HG02623 (cell line): Measurements from ENCODE around the gene SPTAN1.
A peak's percentile ranks its signal among the peaks of the same experiment; 100 is the strongest.
"Not testable (repeated sequence)": the region's sequence is repeated elsewhere in the genome, so short reads cannot be mapped to it uniquely, and the experiment has no call there.

ENCODE experiments used
- ATAC-seq: cut with Tn5 transposase; IDR thresholded peaks from one replicate; pipeline ENCODE4 v1.9.1; 2021; ENCODE audit warnings: moderate library complexity; ENCODE audit not compliant: unreplicated experiment

Gene SPTAN1

DNA sequence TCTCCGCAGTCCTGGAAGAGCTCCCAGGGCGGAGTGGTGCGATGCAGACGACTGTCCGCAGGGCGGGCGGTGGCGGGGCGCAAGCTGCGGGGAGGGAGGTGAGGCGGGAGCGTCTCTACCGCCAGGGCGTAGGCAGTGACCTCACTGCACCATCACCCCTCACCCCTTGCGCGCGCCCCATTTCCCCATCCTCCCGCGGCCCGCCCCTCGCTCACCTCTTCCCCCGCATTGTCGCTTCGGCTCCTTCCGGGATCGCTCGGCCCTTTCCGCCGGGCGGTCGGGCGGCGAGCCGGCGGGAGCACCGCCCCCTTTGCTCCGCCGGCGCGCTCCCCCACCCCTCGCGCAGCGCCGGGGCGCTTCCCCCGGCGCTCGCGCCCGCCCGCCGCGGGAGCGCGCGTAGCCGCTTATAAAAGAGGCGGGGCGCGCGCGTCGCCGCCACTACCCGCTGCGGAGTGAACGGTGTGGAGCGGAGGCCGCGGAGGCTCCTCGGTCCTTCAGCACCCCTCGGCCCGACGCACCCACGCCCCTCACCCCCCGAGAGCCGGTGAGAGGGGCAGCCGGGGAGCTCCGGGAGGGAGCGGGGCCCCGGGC is at the start of gene SPTAN1:
SPTAN1 (plus strand) TSS at position 435 of the 591 bp plus-strand sequence. CDS start 14,154 bp downstream, outside the sequence.
- peak; percentile 81 for ATAC-seq

DNA sequence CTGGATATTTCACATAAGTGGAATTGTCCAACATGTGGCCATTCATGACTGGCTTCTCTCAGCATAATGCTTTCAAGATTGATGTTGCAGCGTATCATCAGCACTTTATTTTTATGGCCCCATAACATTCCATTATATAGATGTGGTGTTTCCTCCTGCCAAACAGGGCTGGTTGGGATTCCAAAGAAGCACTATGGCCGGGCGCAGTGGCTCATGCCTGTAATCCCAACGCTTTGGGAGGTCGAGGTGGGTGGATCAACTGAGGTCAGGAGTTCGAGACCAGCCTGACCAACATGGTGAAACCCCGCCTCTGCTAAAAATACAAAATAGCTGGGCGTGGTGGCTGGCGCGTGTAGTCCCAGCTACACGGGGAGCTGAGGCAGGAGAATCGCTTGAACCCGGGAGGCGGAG is 49.0 kb upstream of the SPTAN1 start:
- ATAC-seq: not testable (repeated sequence)

DNA sequence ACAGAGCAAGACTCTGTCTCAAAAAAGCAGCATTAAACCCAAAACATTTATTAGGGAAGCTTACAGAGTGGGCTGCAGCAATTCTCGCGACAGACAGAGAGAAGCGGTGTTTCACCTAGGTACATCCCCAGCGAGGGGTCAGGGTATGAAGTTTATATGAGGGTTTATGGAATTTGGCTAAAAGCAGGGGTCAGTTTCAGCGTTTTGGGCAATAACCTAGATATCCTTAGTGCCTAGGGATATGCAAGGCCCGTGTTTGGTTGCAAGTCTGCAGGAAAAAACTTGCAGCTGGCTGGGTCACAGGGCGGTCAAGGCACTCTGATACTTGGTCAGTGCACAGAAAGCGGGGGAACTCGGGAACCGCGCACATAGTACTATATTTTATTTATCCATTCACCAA is 48.5 kb upstream of the SPTAN1 start:
- no peak for ATAC-seq

DNA sequence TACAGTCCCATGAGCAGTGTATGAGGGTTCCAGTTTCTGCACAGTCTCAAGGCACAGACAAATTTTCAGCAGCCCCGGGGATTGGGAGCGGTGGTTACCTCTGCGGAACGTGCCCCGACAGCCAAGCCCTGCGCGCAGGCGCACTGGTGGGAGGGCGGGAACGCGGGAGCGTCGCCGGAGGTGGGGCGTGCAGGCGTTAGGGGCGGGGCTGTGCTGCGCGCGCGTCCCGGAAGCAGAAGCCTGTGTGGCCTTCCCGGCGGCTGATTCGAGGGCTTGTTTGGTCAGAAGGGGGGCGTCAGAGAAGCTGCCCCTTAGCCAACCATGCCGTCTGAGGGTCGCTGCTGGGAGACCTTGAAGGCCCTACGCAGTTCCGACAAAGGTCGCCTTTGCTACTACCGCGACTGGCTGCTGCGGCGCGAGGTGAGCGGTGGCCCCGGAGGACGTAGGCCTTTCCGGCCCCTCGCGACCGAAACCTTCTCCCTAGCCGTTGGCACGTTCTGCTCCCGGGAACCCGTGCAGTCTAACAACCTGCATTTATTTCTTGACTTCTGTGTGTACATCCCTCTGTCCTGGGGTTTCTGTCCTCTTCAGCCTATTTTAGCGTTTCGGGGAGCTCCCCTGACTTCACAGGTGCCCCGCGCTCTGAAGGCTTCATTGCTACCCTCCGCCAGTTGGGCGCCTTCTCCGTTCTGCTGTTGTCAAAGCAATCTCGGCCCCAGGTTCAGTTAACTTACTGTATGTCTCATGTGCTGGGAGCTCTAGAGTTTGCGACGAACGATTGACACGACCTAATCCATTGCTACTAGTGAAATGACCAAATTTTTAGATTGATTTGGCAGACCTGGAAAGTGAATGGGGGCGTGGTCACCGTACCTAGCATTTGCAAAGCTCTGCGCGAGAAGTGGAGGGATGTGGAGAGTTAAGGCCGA is 47.6 kb upstream of the SPTAN1 start, which contains the start of gene GLE1:
GLE1 (plus strand) TSS at position 235 of the 929 bp plus-strand sequence; CDS start at position 322, 87 bp downstream.
- peak; percentile 83 for ATAC-seq

DNA sequence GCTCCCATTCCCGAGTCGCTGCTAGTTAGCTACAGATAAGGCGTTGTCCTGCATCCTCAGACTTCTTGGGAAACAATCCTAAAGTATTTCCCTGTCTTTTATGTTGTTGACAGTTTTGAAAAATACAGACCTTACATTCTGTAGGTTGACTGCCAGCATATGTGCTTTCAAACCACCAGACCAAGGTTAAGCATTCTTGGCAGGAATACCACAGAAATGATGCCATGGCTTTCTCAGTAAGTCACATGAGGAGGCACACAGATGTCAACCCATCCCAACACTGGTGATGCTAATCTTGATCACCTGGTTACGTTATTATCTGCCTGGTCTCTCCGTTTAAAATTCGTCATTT is 47.0 kb upstream of the SPTAN1 start:
- ATAC-seq: no peak

DNA sequence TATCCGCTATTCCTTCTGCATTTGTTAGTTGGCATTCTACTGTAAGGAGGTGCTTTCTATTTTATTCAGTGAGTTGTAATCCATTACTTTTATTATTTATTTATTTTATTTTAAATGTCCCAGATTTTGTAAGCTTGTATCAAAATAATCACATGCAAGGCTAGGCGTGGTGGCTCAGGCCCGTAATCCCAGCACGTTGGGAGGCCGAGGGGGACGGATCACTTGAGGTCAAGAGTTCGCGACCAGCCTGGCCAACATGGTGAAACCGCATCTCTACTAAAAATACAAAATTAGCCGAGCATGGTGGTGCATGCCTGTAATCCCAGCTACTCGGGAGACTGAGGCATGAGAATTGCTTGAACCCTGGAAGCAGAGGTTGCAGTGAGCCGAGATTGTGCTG is 46.5 kb upstream of the SPTAN1 start:
- not testable (repeated sequence) for ATAC-seq

DNA sequence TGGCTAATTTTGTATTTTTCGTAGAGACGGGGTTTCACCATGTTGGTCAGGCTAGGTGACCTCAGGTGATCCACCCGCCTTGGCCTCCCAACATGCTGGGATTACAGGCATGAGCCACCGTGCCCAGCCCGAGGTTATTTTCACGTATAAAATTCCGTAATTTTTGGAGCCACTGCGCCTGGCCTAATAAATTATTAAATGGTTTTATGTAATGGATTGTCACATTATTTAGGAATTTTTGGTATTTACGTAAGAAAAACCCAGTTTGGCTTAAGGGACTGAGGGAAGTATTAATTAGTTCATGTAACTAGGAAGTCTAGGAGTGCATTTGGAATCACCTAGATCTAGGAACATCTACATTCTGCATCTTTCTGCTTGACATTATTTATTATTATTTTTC is 39.6 kb upstream of the SPTAN1 start:
- no peak for ATAC-seq

DNA sequence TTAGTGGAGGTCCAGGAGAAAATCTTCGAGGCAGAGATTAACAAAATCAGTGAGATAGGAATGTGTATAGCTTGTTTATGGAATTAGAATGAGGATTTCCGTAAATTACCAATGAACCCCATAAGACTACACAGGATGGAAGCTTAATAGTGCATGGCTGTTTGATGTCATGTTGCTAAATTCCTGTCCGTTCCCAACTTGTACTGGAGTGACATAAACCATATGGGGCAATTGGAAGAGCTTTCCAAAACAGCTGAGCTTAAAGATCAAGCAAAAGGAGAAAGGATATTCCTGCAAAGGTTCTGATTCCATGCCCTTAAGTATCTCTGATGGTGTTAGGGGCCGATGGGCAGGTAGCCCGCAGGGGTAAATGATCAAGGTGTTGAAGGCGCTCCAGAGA is 30.4 kb upstream of the SPTAN1 start:
- ATAC-seq: no peak

DNA sequence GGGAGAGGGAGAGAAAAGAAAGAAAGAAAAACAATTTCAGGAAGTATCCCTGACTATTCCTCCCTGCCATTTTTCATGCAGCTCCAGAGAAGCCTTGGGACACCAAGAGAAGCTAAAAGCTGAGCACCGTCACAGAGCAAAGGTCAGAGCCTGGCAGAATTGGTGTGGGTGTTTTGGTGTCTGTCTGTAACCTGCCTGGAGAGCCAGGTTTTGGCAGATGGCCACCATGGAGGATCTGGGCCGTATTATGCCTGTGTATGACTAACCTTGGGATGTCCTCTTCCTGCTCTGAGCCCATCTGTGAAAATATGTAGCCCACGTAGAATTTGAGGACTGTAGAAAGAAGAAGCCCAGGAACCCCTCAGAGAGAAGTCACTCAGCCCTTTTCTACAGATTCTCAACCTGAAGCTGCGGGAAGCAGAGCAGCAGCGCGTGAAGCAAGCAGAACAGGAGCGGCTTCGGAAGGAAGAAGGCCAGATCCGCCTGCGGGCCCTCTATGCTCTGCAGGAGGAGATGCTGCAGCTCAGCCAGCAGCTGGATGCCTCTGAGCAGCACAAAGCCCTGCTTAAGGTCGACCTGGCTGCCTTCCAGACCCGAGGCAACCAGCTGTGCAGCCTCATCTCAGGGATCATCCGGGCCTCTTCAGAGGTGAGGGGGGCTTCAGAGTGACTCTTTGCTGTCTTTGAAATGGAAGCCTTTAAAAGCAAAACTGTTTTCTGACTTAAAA is 29.0 kb upstream of the SPTAN1 start:
- ATAC-seq: no peak

DNA sequence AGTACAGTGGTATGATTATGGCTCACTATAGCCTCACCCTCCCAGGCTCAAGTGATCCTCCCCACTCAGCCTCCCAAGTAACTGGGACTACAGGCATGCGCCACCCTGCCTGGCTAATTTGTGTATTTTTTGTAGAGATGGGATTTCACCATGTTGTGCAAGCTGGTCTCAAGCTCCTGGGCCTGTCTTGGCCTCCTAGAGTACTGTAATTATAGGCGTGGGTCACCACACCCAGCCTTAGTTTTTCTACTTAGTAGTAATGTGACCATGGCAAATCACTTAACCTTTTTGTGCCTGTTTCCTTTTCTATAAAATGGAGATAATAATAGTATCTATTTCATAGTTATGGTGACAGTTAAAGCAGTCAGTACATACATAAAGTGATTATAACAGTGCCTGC is 25.7 kb upstream of the SPTAN1 start:
- no peak for ATAC-seq

DNA sequence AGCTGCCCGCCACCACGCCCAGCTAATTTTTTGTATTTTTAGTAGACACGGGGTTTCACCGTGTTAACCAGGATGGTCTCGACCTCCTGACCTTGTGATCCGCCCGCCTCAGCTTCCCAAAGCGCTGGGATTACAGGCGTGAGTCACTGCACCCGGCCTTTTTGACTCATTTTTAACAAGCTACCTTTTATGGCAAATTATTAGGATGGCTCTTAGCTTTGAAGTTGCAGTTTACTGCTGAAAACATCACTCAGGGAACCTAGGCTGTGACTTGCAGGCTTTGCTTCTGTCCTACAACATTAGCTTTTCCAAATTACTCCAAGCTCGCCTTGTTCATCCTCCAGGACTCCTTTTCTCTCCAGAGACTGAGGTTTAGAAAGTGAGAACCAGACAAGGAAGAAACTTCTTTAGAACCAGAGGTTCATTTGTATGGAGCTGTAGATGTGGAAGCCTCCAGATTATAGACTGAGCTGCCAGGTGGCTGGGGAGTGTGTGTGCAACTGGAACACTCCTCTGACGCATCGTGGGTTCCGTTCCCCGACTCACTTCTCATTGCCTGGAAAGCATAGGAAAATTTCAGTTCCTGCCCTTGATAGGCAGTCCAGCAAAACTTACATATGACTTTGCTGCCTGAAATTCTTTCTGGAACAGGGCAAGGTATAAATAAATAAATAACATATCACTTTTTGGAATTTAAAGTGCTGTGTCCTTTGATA is 23.8 kb upstream of the SPTAN1 start:
- no peak for ATAC-seq

DNA sequence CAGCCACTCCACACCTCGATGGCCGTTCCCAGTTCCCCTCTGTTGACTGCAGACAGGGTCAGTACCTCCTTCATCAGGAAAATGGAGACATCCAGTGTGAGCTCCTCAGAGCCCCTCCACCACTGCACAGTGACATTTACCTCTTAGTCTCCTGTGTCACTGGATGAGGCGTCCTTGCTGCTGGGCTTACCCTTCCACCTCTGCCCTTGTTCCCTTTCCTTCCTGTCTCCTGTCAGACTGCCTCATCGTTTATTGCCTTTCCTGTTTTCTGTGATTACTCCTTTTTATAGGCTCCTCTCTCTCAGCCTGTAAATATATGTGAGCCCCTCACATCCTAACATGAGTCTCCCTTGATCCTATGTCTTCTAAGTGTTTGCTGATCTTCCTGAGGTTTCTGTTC is 23.2 kb upstream of the SPTAN1 start:
- ATAC-seq: no peak

DNA sequence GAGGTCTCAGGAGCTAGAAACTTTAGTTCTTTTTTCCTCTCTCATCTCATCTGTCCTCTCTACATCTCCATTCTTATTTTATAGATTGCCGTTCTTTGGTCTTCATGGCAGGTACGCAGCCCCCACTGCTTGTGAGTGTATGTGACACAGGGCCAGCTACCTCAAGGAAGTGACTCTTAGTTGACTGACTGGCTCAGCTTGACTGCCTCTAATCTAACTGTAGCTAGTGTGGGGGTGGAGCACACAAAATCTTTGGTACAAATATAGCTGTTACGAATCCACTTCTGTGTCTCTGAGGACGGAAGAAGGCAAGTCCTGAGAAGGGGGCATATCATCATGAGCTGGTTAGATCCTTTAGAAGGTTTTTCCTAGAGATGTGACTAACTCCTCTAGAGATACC is 19.8 kb upstream of the SPTAN1 start:
- no peak for ATAC-seq

DNA sequence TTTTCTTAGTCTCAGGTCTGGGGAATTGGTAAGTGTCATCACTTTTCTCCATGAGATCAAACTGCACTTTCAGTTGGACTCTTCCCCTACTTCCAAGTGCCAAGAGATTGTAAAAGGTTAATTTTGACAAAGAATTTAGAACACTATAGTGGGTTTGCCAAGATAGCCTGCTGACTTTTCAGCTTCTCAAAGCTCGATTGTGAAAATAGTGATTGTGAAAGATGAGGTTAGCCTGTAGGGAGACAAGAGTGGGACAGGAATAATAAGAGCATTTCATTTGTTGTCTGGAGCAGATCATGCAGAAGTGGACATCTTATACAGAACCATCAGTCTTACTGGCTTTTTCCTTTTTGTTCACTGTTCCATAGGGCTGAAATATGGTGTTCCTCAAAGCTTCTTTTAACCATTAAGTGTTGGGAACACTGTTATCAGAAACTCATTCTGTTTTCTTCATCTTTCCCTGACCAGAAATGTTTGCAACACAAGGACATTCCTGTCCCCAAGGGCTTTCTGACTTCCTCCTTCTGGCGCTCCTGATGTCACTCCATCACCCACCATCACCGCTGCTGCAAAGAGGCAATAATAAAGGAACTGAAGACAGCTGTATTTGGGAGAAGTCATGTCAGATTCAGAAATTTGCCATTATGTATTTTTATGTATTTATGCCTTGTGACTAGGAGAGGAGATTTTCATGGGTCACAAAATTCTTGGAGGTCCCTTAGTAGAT is 11.6 kb upstream of the SPTAN1 start:
- no peak for ATAC-seq

DNA sequence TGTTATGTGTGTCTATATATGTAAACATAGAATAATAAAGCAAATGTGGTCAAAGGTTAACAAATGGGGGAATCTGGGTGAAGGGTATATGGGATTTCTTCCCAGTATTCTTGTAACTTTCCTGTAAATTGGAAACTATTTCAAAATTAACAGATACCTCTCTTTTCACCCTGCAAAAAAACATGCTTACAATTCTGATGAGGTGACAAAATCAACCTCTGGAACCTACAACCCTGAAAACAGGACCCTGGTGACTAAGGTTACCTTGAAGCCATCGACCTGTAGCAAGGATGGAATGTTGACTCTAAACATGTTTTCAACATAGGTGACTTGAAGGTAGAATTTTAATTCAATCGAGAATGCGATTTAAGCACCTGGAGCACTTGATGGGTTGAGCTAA is 5.9 kb upstream of the SPTAN1 start:
- ATAC-seq: no peak

DNA sequence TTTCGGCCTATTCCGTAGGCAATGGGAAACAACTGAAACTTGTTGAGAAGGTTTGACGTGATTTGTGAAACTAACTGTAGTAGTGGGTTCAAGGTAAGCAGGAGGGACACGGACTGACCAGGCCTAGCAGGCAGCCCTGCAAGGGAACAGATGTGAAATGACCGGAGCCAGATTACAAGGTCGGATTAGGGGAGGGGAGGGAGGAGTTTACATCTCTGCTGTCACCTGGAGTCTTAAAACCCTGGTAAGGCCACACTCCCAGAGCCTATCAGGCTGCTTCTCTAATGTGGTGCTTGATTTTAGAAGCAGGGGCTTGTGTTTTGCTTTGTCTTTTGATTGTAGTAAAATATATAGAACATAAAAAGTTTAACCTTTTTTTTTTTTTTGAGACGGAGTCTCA is 3.5 kb upstream of the SPTAN1 start:
- ATAC-seq: no peak

DNA sequence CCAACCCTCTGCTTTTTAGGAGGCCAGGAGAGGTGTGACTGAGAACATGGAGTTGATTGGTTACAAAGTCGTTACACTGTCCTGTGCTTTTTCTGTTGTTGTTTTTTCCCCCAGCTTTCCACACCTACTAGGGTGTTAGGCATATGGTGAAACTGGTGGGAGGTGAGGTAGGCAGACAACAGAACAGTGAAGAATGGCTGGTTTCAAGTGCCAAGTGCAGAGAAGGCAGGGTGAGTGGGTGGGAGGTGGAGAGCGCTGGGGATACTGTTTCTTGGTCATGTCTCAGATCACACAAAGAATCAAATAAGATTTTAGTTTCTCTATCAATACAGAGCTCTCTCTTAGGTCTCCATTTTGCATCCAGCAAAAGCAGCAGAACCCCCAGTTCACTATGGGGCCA is 2.2 kb upstream of the SPTAN1 start:
- no peak for ATAC-seq

DNA sequence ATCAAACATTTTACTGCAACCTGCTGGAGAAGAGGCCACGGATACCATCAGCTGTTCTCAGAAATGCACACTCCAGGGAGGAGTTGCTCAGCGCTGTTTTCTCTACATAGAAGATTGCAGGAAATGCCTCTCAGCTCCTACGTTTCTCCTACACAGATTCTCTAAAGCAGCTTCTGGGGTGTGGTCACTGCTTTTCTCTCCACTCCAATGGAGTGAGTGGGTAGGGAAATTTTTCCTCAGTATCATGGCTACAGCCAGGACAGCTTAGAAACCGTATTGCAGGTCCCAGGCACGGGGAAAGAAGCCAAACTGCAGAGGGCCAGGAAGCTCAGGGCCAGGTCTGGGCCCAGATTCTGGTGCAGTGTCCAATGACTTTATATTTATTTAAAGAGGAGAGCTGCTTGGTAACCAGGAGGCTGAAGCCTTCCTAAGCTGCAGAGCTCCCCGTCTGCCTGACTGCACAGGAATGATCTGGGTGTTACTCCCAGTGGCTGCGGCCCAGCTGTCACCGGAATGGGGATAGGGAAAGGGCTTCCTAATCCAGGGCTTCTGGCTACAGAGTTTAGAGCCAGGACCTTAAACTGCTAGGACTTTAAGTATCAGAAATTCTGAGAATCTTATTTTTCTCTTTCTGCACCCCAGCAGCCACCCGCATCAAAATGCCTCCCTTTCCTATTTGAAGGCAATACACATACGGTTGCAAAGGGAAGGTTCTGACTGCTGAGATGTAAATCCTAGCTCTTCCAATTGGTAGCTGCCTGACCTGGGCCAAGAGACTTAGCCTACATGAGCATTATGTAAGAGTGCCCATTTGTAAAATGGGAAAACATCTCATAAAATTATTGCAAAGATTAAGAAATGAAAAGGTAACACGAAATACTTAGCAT is 1.4 kb upstream of the SPTAN1 start:
- no peak for ATAC-seq

DNA sequence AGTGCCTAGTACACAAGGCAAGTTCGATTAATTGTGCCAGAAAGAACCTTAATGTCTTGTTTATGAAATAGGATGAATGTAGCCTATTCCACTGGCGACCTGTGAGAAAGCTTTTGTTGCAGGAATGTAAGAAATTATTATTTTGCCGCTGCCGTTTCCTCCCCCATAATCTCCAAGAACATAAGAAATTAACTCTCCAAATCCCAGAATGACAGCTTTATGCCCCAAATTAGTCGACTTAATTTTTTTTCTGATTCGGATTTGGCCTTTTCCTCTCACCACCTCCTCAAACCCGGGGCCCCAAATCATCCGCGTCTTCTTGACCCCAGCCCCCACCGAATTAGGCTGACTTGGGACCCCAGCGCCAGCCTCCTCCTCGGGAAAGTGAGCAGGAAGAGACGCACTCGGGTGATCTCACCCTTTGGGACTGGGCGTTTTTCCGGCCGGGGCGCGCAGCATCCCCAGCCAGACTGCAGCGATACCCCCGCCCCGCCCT is 682 bp upstream of the SPTAN1 start:
- peak; percentile 25 for ATAC-seq
